GM12872 (cell line): Measurements from ENCODE around the gene ST3GAL5.

Experiments
- TF ChIP-seq, protein P1 (sequence below): IDR thresholded peaks from 3 replicates; pipeline ENCODE4 v1.5.1; 2011; ENCODE audit warnings: low read depth, mild to moderate bottlenecking, low read length, moderate library complexity; ENCODE audit not compliant: insufficient read depth

ST3GAL5 gene

GRCh38 chr2:85871494-85872164, 17.2 kb downstream of the ST3GAL5 start:
- TF ChIP-seq, protein P1, sequence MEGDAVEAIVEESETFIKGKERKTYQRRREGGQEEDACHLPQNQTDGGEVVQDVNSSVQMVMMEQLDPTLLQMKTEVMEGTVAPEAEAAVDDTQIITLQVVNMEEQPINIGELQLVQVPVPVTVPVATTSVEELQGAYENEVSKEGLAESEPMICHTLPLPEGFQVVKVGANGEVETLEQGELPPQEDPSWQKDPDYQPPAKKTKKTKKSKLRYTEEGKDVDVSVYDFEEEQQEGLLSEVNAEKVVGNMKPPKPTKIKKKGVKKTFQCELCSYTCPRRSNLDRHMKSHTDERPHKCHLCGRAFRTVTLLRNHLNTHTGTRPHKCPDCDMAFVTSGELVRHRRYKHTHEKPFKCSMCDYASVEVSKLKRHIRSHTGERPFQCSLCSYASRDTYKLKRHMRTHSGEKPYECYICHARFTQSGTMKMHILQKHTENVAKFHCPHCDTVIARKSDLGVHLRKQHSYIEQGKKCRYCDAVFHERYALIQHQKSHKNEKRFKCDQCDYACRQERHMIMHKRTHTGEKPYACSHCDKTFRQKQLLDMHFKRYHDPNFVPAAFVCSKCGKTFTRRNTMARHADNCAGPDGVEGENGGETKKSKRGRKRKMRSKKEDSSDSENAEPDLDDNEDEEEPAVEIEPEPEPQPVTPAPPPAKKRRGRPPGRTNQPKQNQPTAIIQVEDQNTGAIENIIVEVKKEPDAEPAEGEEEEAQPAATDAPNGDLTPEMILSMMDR, result no peak

- TF ChIP-seq, protein P1, result no peak
Observed at GRCh38 chr2:85868822-85869221, 20.0 kb downstream of the ST3GAL5 start.

DNA sequence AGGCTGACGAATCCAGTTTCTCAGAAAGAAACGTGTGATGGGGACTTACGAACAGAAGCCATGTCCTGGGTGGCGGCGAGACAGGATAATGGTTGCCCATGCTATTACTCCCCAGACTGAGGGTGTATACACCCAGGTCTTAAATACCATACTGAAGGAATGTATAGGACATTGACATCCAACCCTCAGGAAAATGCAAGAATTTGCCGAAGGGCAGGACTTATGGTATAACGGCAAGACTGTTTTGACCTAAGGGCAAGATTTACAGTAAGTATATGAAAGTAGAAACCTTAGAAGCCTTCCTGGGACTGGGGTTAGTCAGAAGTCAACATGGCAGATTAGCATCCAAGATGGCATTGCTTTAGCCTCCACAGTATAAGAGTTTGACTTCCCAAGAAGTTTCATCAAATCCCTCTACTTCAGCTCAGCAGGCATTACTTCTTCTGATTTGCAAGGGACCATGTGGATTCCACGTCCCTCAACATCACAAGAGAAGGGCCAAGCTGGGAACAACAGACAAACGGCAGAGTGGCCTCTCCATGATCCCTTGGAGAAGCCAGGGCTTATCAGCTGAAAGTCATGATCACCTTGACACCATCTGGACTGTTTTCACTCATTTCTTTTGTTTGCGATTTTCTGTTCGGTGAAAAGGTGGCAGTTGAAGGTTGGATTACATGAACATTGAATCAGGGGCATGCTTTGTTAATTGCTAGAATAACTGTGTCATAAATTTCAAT, 21.1 kb downstream of the ST3GAL5 start:
- TF ChIP-seq, protein P1, result no peak

- TF ChIP-seq, protein P1, result no peak
Observed at GRCh38 chr2:85867121-85867520, 21.7 kb downstream of the ST3GAL5 start.

DNA sequence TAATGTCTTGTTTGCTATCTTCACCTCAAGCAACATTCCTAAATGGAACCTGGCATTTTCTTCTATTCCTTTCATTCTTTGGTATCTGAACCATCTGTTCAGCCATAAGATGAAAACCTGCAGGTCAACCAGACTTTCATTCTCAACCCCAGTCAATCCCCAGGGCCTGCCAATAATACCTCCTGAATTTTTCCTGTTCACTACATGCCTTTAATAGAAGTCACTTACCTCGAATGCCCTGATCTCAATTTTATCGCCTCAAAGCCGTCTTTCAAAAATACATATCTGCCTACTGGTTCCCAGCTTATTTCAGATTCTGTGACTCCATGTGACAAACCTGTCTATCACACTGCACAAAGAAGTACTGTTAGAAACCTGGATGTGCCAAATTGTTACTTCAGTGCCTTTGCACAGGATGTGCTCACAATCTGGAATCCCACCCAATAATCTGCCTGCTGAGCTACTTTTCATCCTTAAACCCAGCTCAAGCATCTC, 22.6 kb downstream of the ST3GAL5 start:
- TF ChIP-seq, protein P1, result no peak

GRCh38 chr2:85865539-85866164, 23.1 kb downstream of the ST3GAL5 start:
- TF ChIP-seq, protein P1, result no peak

DNA sequence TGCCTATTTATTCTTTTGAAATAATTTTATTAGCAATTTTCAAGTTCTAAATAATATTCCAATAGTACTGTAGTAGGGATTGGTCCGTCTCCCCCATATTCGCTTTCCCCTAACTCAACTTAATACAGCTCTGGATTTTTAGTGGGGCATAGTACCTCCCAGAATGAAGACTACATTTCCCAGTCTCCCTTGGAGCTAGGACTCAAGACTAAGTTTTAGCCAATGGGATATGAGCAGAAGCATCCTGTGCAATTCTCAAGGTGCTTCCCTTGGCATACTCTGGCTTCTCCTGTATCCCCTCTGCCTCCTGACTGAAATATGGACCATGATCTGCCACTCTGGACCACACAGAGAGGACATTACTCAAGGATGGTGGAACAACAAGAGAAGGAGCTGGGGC, 24.1 kb downstream of the ST3GAL5 start:
- TF ChIP-seq, protein P1, result no peak
